GM12801 (cell line): ENCODE data around the gene SGPL1.

ENCODE experiments used
- TF ChIP-seq, protein P1 (sequence below): IDR thresholded peaks from one replicate; pipeline ENCODE4 v1.5.1; 2011; ENCODE audit warnings: control low read depth; ENCODE audit not compliant: insufficient read length; ENCODE audit errors: extremely low read depth

Gene SGPL1

DNA sequence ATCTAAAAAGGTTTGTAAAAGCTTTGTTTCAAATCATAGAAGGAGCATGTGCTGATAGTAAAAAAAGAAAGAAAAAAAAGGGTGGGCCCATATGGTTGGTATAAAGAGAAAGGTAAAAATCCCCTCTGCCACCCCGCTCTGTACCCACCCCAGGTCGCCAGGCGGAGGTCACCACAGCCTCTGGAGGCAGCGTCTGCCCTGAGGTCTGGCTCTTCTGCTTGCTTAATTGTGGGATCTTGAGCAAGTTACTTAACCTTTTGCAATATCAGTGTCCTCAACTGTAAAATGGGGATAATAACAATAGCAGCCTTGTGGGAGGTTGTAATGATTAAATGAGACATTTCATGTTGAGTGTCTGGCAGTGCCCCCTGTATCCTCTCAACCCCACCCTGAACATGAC, 83.3 kb downstream of the SGPL1 start:
- TF ChIP-seq, protein P1, sequence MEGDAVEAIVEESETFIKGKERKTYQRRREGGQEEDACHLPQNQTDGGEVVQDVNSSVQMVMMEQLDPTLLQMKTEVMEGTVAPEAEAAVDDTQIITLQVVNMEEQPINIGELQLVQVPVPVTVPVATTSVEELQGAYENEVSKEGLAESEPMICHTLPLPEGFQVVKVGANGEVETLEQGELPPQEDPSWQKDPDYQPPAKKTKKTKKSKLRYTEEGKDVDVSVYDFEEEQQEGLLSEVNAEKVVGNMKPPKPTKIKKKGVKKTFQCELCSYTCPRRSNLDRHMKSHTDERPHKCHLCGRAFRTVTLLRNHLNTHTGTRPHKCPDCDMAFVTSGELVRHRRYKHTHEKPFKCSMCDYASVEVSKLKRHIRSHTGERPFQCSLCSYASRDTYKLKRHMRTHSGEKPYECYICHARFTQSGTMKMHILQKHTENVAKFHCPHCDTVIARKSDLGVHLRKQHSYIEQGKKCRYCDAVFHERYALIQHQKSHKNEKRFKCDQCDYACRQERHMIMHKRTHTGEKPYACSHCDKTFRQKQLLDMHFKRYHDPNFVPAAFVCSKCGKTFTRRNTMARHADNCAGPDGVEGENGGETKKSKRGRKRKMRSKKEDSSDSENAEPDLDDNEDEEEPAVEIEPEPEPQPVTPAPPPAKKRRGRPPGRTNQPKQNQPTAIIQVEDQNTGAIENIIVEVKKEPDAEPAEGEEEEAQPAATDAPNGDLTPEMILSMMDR, result no peak

DNA sequence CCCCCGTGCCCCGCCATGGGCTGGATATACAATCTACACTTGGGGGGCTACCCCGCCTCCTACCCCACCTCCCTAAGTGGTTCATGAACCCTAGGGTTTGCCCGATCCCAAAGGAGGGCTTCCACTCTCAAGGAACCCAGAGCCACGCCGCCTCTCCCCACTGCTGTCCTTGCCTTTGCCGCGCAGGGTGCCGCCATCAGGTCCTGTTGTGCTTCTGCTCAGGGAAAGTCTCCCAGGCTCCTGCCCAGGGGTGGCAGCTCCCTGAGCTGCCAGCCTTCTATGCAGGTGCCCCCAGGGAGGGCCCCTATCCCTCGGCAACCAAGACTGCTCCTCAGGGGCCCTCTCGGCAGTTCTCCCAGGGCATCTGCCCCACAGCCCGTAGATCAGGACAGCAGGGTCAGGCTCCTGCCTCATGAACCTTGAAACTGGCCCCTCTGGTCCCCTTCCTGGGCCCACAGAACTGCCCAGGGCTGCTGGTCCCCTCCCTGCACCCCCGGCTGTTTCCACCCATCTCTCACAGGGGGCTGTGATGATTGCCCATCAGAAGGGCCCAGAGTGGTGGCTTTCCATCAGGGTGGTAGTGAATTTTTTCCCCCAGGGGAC, 85.6 kb downstream of the SGPL1 start:
- TF ChIP-seq, protein P1, result no peak

DNA sequence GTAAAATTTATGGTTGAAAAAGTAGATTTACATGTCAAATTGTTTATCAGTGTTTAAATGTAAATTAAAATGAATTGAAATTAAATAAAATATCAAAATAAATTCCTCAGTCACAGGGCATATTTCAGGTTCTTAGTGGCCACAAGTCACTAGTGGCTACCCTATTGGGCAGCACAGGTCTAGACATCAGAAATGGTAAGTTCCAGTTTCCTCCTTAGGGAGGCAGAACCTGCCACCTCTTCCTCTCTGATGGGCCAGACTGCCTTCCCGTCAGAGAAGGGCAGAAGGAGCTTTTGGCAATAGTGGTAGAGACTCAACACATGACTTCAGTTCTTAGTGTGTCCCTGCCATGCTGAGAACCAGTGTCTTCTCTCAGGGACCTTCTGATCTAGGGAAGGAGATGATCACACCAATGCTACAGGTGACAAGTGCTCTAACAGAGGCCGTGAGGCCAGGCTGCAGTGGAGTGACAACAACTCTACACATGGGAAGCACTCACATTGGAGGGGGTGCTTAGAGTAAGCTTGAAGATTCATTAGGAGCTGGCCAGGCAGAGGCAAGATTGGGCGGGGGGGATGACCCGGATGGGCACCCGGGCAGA, 87.0 kb downstream of the SGPL1 start:
- TF ChIP-seq, protein P1, result no peak

DNA sequence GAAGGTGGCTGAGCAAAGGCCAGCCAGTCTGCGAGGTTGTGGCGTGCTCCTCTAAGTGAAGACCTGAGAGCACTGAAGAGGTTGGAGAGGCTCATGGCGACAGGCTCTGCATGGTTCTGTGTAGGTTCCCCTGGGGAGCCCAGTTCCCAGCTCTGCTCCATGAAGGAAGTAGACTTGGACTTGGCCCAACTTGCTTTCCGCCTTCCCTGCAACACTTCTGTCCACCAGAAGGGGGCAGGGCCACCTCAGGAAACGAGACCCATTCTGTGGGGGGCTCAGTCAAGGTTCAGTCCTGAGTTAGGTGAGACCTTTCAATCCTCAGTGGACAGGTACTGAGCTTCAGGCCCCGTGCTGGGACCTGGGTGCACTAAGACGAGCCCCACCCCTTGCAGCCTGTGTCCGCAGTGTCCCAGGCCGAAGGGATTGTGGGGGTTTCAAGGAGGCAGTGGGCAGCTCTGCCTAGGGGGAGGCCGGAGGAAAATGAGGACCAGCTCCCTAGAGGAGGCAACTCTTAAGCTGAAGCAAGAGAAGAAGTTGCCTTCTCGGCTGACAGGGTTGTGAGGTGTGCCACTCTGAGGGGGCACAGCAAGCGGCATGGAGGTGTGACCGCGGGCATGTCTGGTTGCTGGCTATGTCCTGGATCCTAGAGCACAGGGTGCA, 87.6 kb downstream of the SGPL1 start:
- TF ChIP-seq, protein P1, result peak; percentile 5

DNA sequence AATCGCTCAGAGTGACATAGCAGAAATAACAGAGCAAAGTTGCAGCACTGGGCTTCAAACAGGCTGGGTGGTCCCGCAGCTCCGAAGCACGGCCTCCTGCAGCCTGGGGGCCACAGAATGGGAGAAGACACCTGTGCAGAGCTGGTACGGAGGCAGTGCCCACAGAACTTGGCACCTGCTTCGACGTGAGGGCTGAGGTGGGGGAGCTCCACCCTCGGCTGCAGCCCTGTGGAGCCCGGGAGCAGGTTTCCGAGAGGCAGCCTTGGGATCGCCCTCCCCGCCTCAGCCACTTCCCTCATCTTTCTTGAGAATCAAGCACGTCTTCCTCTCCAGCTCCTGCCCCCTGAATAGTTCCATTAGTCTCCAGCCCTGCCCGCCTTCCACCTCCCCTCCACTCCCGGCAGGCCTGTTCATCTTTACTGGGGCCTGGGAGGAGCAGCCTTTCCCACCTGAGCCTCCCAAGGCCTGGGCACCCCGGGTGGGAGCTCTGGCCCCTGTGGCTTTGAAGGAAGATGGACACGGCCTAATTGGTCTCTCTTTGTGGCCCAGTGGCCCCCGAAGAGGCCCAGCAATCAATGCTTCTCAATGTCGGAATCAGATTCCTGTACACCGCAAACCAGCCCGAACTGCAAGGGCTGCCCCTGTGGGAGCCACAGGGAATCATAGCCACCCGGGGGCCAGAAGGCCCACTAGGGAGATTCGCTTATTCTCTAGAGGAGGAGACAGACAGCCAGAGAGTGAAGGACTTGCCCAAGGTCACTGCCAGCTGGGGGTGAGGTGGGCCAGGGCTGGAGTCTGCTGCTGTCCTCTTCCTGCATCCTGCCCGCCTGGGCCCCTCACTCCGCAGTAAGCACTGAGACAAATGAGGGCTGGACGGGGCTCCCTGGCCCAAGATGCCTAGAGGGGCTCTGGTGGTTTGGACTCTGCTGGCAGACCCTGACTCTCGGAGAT, 89.6 kb downstream of the SGPL1 start:
- TF ChIP-seq, protein P1, result no peak

DNA sequence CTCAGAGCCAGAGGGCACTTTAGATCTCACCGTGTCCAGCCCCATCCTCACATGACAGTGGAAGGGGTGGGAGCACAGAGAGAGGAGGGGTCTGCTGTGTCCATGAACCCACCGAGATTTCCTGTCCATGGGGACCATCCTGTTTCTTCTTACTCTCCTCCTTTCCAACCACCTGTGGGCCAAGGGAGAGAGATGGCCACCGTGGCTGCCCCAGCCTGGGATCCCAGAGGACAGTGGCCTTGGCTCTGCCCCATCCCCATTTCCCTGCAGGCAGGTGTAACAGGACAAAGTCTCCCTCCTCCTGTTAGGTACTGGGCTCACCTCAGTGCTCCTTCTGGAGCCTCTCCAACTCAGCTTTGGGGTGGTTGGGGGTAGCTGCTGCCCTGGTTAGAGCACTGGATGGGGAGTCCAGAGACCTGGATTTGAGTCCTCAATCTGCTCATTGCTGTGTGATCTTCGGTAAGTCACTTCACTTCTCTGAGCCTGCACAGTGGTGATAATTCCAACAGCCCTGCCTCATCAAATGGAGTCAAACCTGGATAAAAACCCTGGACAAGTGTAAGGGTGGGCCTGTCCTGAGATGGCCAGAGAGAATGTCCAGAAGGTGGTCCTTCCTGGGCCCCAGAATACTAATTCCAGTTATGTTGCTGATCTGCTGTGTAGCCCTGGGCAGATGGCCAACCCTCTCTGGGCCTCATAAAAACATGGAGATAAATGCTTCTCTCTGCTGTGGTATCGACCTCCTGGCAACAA, 90.5 kb downstream of the SGPL1 start:
- TF ChIP-seq, protein P1, result no peak
